Hepatocyte (in vitro differentiated cells): ENCODE data around the gene STAB2. TPM values are rescaled to one million over a fixed set of nuclear protein-coding genes. Genes with fewer than 3 reads are reported as not detected.

Source experiments
- DNase-seq: peaks from one replicate; pipeline ENCODE4 v3.0.0-alpha.2; 2016; ENCODE audit warnings: low spot score
- H2AFZ ChIP-seq: fragments of 200-600 bp; sonication (generic); 2 replicates; pipeline ENCODE4 v1.6.0; 2016; ENCODE audit warnings: antibody characterized with exemption, mild to moderate bottlenecking
- H3K27ac ChIP-seq: fragments of 200-600 bp; sonication (generic); 2 replicates; pipeline ENCODE4 v1.5.1; 2016; ENCODE audit warnings: mild to moderate bottlenecking
- H3K27me3 ChIP-seq: fragments of 200-600 bp; sonication (generic); 2 replicates; pipeline ENCODE4 v1.6.1; 2016
- H3K36me3 ChIP-seq: fragments of 200-600 bp; sonication (generic); replicated peaks from 2 replicates; pipeline ENCODE4 v1.5.1; 2016; ENCODE audit warnings: low read depth; ENCODE audit not compliant: insufficient read depth
- H3K4me1 ChIP-seq: fragments of 200-600 bp; sonication (generic); 2 replicates; pipeline ENCODE4 v1.5.1; 2016; ENCODE audit warnings: mild to moderate bottlenecking, moderate library complexity; ENCODE audit not compliant: insufficient read depth
- H3K4me2 ChIP-seq: fragments of 200-600 bp; sonication (generic); 2 replicates; pipeline ENCODE4 v1.6.0; 2016
- H3K4me3 ChIP-seq: fragments of 200-600 bp; sonication (generic); 2 replicates; pipeline ENCODE4 v1.5.1; 2016; ENCODE audit warnings: mild to moderate bottlenecking
- H3K79me2 ChIP-seq: fragments of 200-600 bp; sonication (generic); 2 replicates; pipeline ENCODE4 v1.6.0; 2017; ENCODE audit warnings: mild to moderate bottlenecking
- H3K9me2 ChIP-seq: fragments of 200-600 bp; sonication (generic); replicated peaks from 2 replicates; pipeline ENCODE4 v1.6.0; 2017; ENCODE audit warnings: mild to moderate bottlenecking; ENCODE audit not compliant: insufficient read depth
- H3K9me3 ChIP-seq: fragments of 200-600 bp; sonication (generic); 2 replicates; pipeline ENCODE4 v1.5.1; 2016; ENCODE audit warnings: low read depth, mild to moderate bottlenecking
- H4K20me1 ChIP-seq: fragments of 200-600 bp; sonication (generic); 2 replicates; pipeline ENCODE4 v1.6.0; 2016; ENCODE audit warnings: mild to moderate bottlenecking; ENCODE audit not compliant: insufficient read depth, poor library complexity, severe bottlenecking
- CTCF ChIP-seq: fragments of 200-600 bp; sonication (generic); IDR thresholded peaks from 2 replicates; pipeline ENCODE4 v1.5.1; 2016; ENCODE audit warnings: antibody characterized with exemption, mild to moderate bottlenecking; ENCODE audit not compliant: poor library complexity
- EZH2 ChIP-seq: fragments of 200-600 bp; sonication (generic); IDR thresholded peaks from 2 replicates; pipeline ENCODE4 v1.6.1; 2016; ENCODE audit warnings: antibody characterized with exemption, mild to moderate bottlenecking, borderline replicate concordance
- EZH2phosphoT487 ChIP-seq: fragments of 200-600 bp; sonication (generic); IDR thresholded peaks from one replicate; pipeline ENCODE4 v1.6.1; 2018; ENCODE audit warnings: antibody characterized with exemption, mild to moderate bottlenecking, low read depth, moderate library complexity; ENCODE audit not compliant: unreplicated experiment, severe bottlenecking
- WGBS: methylation state at CpG from one replicate; pipeline ENCODE4 v1.1.6; 2016; ENCODE audit warnings: low lambda C conversion rate; ENCODE audit errors: missing lambda C conversion rate; 5-methylcytosine and 5-hydroxymethylcytosine counted together
- polyA plus RNA-seq: library from polyadenylated mRNA; unstranded; fragments of >200 nt; fragmentation: Nextera tagmentation; extraction: Ambion mirVana; gene quantifications from 2 replicates; pipeline ENCODE4 v1.2.1, GENCODE V29; 2016
- total RNA-seq: library from RNA; depleted of rRNA; stranded (reverse); fragments of >200 nt; gene quantifications from 2 replicates; pipeline ENCODE4 v1.2.3, GENCODE V29; 2014

The STAB2 gene
- total and polyA plus RNA-seq, 2 experiments from 2014 or later = not detected

DNA sequence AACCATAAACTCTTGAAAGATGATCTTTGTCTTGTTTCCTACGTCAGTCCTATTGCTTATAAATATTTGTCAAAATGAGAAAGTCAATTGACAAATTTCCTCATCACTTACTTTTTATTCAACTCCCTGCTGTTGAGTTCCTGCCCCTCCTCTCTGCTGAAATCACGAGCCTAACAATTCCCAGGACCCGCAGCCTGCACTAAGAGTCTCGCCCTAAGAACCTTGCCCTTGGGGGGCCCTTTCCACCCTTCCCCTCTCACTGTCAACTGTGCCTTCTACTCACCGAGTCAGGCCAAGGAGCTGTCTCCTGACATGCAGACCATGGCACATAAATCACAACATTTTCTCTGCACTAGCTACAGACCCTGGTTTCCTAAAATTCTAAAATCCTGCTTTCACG is 99.0 kb downstream of the STAB2 start:
- H3K27ac ChIP-seq = no peak overlapping the region
- H3K4me1 ChIP-seq = no peaks in the 10 kb centered on the region
- H3K27me3 ChIP-seq = peaks cover 6% of the 10 kb centered on the region
- no peak for DNase-seq
- no peak overlapping the region for H3K4me2 ChIP-seq
- no peaks in the 10 kb centered on the region for H3K9me2 ChIP-seq
- H2AFZ ChIP-seq = no peak overlapping the region
- 69% methylated on average over 6 of the region's 6 CpGs for WGBS
- no peaks in the 10 kb centered on the region for H3K9me3 ChIP-seq
- no peaks in the 10 kb centered on the region for H3K79me2 ChIP-seq
- no peaks in the 10 kb centered on the region for H4K20me1 ChIP-seq
- no peak overlapping the region for H3K4me3 ChIP-seq
- H3K36me3 ChIP-seq = no peaks in the 10 kb centered on the region
- TF ChIP-seq EZH2 (no peak), CTCF (no peak), EZH2phosphoT487 (no peak)

DNA sequence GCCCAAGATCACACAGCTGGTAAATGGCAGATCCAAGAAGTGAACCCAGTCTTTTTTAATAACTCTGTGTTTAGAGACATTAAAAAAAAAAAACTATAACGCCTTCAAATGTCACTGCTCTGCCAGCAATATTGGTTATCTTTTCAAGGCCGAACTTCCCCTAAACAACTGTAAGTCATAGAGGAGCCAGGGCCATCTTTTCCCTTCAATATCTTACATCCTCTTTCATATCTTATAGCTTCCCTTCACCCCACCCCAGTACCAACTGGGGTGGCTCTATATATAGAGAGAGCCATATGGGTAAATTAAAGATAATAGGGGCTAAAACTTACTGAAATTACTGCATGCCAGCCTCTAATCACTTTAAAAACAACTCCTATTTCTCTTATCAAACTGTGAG is 100.2 kb downstream of the STAB2 start:
- Histone ChIP-seq H3K79me2 (no peaks in the 10 kb centered on the region), H3K4me1 (no peaks in the 10 kb centered on the region), H3K4me2 (no peak overlapping the region), H3K9me3 (no peaks in the 10 kb centered on the region), H4K20me1 (no peaks in the 10 kb centered on the region), H3K36me3 (no peaks in the 10 kb centered on the region), H2AFZ (no peak overlapping the region), H3K4me3 (no peak overlapping the region), H3K27ac (no peak overlapping the region), H3K9me2 (no peaks in the 10 kb centered on the region), H3K27me3 (peaks cover 6% of the 10 kb centered on the region)
- WGBS = 44% methylated on average over 2 of the region's 2 CpGs
- DNase-seq = no peak
- no peak for TF ChIP-seq EZH2
- no peak for TF ChIP-seq EZH2phosphoT487
- no peak for TF ChIP-seq CTCF

DNA sequence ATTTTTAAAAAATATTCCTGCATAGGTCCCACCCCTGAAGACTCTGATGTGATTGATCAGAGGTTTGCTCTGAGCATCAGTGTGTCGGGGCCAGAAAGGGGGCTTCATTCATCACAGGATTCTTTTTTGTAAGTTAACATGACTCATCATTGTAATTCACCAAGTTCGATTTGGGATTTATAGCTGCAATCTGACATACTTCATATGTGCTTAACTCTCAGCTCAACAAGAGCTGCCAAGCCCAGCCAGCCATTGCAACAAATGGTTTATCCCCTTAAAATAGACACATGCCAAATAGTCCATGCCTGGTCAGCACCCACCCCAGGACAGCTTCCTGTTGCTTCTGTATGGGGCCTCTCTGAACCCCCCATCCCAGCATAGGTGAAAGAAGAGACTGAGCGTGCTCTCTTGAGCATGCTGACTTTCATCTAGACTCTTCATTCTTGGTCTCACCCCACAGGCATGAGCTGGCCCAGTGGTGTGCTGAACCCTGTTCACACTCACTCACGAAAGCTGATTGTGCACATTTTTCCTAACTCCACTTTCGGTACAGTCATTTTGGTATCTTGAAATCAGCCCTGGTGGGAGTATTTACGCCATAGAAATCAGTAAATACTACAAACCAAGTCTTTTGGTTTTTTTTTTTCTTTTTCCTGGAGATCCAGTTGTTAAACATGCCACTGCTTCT is 101.4 kb downstream of the STAB2 start:
- Histone ChIP-seq H3K79me2 (no peaks in the 10 kb centered on the region), H3K9me3 (no peaks in the 10 kb centered on the region), H3K4me3 (no peak overlapping the region), H3K27me3 (peaks cover 6% of the 10 kb centered on the region), H2AFZ (no peak overlapping the region), H3K4me2 (no peak overlapping the region), H3K36me3 (no peaks in the 10 kb centered on the region), H4K20me1 (no peaks in the 10 kb centered on the region), H3K9me2 (no peaks in the 10 kb centered on the region), H3K4me1 (no peaks in the 10 kb centered on the region), H3K27ac (no peak overlapping the region)
- no peak for DNase-seq
- 71% methylated on average over 6 of the region's 6 CpGs for WGBS
- TF ChIP-seq EZH2phosphoT487 (no peak), EZH2 (no peak), CTCF (no peak)
